ENCODE results near the gene CRISP2.

DNA sequence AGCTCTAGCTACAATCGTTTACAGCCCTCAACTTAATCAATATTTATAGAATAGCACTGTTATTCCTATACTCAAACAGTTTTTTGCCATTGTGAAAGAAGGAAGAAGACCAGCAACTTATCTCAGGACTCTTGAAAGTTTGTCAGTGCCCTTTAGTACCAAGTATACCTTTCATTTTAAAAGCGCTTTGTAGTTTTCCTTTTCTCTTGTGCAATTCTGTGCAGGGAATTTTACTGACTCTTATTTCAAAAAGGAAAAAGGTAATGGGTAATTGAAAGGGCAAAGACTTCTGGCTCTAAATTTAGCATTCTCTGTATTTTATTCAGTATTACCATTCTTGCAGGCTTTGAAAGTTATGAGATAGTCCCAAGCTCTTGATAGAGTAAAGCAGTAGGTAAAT, 59.9 kb downstream of the CRISP2 start:
- TF ChIP-seq, protein P1, sequence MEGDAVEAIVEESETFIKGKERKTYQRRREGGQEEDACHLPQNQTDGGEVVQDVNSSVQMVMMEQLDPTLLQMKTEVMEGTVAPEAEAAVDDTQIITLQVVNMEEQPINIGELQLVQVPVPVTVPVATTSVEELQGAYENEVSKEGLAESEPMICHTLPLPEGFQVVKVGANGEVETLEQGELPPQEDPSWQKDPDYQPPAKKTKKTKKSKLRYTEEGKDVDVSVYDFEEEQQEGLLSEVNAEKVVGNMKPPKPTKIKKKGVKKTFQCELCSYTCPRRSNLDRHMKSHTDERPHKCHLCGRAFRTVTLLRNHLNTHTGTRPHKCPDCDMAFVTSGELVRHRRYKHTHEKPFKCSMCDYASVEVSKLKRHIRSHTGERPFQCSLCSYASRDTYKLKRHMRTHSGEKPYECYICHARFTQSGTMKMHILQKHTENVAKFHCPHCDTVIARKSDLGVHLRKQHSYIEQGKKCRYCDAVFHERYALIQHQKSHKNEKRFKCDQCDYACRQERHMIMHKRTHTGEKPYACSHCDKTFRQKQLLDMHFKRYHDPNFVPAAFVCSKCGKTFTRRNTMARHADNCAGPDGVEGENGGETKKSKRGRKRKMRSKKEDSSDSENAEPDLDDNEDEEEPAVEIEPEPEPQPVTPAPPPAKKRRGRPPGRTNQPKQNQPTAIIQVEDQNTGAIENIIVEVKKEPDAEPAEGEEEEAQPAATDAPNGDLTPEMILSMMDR (conservative IDR thresholded peaks at IDR 0.05; ENCODE audit: low read length): no peak
- no peak for TF ChIP-seq EZH2phosphoT487 (IDR thresholded peaks at IDR 0.05; ENCODE audit: borderline replicate concordance, low read depth, low read length)
